Stimulated activated CD8-positive, alpha-beta memory T cell treated with anti-CD3 and anti-CD28 coated beads, Interleukin-4, amount 100 ng/mL, for 4 hours (primary cell): ENCODE measurements around the gene HAL.
A peak's percentile ranks its signal among the peaks of the same experiment; 100 is the strongest.

Source experiments
- DNase-seq, 2 donors: peaks; one replicate each; pipeline ENCODE4 v3.0.0-alpha.2; 2020; ENCODE audit warnings: low read depth in 2 of 2, low spot score in 1 of 2

Gene HAL, protein sequence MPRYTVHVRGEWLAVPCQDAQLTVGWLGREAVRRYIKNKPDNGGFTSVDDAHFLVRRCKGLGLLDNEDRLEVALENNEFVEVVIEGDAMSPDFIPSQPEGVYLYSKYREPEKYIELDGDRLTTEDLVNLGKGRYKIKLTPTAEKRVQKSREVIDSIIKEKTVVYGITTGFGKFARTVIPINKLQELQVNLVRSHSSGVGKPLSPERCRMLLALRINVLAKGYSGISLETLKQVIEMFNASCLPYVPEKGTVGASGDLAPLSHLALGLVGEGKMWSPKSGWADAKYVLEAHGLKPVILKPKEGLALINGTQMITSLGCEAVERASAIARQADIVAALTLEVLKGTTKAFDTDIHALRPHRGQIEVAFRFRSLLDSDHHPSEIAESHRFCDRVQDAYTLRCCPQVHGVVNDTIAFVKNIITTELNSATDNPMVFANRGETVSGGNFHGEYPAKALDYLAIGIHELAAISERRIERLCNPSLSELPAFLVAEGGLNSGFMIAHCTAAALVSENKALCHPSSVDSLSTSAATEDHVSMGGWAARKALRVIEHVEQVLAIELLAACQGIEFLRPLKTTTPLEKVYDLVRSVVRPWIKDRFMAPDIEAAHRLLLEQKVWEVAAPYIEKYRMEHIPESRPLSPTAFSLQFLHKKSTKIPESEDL

DNA sequence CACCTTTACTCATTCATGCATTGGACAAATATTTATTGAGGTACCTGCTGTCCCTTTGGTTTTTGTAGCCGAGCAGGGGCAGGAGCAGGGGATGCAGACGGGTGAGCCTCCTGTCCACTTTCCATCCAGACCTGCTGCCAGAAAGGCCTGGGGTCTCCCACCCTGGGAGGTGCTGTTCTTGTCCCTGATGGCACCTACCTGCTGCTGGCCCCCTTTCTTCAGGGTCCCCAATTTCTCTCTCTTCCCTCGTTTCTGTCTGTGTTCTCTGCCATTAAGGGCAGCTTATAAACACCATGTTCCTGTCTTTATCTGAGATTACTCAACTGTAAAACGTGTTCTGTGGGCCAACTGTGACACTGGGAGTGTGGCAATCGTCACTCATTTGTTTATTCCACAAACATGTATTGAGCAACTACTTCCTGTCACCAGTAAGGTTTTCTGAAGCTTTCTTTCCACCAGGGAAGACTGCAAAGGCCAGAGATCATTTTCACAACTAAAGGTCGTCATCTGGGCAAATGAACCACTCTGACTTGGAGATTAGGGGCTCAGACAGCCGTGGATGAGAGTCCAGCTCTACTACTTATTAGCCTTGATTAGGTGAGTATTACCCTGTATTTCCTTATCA lies at the start of gene HAL:
TSS of gene HAL (minus strand) at position 311 of the 625 bp plus-strand sequence. CDS start 434 bp downstream, outside the sequence.
- no peak for DNase-seq

DNA sequence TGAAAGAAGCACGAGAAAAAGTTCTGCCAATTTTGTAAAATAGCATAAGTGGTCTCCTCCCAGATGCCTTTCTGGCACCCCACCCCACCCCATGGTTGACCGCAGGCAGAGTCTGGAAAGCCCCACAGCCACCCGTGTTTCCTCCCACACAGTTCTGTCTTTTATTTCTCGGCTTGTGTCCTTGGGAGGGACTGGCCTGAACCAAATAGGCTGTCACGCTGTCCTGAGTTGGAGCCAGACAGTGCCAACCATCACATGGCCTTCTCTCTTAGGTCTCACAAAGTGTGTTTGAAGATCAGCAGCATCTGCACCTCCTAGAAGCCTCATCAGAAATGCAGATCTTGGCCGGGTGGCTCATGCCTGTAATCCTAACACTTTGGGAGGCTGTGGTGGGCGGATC lies 49.4 kb upstream of the HAL start:
- peak in 1 of 2 donors; percentile 10 for DNase-seq

DNA sequence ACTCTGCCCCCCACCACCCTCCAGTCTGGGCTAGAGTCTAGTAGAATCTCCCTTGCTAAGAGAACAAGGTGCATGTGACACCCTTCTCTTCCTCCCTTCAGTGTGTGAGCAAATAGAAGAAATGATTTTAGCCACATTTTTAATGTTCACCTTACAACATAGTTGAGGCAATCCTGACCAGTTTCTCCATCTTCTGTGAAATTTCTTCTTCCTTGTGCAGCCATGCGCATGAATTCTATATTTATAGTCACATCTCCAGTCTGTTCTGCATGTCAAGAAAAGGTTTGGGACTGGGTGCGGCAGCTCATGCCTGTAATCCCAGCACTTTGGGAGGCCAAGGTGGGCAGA lies 48.8 kb upstream of the HAL start:
- DNase-seq: no peak

DNA sequence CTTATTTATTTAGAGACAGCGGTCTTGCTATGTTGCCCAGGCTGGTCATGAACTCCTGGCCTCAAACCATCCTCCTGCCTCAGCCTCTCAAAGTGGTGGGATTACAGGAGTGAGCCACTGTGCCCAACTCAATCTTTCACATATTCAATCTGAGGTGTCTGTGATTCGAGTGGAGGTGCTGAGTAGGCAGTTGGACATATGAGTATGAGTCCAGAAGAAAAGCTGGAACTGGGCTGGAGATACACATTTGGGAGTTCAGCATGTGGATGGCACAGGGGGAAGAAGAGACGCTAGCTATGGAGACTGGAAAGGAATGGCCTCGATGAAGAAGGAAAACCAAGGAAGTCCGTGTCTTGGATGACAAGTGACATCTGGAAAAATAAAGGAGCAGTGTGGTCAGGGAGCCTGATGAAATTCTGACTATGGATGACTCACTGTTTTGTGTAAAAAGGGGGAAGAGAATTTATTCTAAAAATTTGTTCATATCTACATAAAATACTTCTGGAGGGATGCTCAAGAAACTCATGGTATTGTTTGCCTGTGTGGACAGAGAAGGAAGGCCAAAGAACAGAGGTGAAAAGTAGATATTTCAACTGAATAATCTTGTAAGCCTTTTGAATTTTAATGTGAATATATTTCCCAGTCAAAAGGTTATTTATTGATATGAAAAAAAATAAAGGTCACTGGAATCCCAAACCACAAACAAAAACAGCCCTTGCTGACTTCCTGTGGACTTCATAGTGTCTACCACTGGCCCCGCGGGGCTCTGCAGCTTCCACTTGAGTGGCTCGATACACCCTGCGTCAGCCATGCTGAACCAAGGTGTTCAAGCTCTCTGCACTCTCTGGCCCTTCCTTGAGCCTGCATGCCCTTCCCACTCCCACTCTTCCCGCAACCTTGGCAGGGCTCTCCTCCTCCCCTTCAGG lies 48.1 kb upstream of the HAL start:
- DNase-seq: no peak

DNA sequence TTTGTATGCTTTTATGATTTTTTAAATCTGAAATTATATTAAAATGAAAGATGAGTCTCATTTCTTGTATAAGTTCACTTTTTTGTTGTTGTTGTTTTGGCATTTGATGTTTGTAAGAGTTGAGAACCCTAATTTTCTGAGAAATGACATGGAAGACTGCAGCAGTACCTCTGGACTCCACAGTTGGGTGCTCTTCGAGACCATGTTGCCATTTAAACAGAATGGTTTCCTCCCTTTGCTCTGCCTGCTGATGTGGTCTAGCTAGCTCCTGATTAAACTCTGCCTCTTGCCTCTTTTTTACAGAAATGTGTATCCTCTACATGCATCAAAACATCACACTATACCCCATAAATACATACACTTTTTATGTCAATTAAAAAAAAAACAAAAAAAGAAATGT lies 45.0 kb upstream of the HAL start:
- DNase-seq: no peak

DNA sequence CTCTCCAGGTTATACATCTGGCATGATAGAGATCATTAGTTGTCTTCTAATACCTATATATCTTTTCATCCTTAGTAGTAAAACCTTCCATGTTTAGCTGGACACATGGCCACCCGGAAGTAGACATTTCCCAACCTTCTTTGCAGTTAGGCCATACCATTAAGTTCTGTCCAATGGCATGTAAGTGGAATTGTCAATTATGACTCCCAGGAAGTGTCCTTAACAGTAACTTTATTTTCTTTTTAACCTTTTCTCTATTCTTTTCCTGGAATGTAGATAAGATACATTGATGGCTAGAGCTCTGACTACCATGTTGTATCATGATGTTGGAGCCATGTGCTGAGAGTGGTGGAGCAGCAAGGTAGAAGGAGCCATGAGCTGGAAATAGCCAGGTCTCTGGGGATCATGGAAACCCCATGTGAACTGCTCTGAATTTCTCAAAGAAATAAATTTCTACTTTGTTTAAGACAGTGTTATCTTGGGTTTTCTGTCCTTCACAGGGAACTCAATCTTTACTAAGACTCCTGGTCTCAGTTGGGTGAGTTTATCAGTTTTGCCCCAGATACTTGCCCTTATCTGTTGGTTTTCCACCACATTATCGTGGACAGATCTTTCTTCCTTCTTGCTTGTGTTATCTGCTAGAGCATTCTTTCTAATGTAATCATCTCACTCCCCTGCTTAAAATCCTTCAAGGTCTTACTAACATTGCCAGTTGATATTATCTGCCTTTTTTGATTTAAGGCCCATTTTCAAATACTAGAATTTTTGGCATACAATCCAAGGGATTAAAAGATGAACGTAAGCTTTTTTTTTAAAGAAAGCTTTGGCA lies 44.4 kb upstream of the HAL start:
- DNase-seq: no peak

DNA sequence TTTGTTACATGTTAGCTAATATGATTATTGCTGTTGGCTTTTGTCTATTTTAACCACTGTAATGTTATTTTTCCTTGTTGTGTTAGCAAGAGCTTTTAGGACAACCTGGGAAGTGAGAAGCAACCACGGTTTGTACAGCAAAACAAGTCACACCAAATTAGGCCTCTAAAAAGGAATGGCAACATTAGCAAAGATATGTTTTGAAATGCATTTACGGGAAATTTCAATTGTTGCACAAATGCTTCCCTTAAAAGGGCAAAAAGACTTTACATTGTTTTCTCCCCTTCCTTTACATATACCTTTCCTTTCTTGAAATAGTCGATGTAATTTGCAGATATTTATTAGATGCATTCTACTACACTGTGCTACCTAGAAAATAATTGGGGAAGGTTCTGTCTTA lies 43.4 kb upstream of the HAL start:
- DNase-seq: no peak

DNA sequence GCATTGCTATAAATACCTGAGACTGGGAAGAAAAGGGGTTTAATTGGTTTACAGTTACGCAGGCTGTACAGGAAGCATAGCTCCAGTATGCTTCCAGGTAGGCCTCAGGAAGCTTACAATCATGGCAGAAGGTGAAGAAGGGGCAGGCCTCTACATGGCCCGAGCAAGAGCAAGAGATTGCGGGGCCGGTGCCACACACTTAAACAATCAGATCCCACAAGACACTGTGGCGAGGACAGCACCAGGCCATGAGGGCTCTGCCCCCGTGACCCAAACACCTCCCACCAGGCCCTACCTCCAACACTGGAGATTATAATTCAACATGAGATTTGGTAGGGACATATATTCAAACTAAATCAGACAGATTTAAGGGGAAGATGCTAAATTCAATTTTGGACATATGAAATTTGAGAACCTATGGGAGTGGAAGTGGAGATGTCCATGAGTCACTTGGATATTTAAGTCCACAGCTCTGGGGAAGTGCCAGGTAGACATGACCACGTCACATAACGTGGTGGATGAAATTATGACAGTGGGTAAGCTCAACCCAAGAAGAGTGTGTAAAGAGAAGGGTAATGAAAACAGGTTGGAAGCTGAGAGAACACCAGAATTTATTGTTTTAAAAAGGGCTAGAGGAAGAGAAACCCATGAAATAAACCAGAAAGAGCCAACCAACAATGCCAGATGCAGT lies 40.8 kb upstream of the HAL start:
- DNase-seq: no peak

DNA sequence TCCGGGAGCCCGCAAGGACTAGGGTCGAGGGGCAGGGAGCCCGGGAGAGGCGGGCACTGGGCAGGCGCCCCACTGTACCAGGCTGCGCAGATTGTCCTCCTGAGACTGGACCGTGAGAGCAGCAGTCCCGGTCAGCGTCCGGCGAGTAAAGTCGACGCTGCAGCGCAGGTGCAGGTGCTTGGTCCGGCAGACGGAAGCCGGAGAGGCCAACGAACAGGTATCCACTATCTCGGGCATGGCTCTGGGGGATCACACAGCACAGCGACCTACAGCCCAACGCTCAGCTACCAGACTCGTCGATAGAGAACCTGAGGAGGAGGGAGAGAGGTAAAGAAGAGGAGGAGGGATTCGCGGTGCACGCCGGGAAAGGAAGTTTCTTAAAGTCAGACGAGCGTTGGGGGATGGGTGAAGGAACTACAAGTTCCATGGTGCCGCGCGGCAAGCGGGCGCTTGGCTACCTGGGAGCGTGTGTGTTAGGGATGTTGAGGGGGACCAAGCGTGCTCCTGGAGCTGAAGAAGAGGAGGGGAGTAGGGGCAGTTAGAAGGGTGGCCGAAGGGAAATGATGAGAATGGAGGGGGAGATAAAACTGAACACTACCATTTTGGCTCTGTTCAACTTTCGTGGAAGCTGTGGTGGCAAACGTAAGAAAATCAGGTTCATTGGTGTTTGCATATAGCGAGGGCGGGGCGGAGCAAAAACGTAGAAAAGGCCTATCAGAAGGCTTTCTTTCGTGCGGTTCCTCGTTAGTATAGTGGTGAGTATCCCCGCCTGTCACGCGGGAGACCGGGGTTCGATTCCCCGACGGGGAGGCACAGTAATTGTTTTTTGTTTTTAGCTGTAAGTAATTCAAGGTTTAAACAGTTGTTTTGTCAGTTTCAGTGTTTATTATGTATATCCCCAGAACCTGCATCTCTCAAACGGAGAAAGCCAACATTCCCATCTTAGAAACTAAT lies 39.4 kb upstream of the HAL start, which contains the start of gene LTA4H:
TSS of gene LTA4H (minus strand) at position 305 of the 954 bp plus-strand sequence. CDS start at position 237, 68 bp downstream.
- DNase-seq: peak; percentile 93 to 96

DNA sequence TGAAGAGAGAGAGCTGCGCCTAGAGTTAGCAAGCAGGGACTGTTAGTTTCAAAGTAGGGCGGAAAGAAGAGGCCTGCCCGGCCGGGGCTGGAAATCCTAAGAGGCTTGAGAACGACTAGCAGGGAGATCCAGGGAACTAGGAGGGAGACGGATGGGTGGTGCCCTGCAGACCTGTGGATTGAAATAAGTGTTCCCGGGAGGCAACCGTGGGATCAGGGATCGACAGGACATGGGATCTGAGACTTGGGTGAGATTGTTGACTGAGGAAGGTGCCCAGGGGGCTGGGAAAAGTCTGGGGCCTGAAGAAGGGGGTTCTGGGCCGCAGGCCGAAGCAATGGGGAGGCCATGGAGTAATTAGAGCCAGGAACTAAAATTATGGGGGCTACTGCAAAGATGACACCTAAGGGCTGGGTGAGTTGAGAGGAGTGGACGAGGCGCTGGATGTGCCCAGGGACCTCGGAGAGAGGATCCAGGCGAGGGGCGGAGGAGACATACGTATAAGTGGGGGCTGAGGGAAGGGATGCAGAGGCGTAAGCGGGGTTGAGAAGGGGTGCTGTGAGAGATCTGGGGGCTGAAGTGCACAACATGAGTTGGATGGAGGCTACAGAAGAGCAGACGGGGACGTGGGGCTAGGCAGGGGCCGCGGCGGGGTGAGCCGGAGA lies 38.6 kb upstream of the HAL start:
- no peak for DNase-seq

DNA sequence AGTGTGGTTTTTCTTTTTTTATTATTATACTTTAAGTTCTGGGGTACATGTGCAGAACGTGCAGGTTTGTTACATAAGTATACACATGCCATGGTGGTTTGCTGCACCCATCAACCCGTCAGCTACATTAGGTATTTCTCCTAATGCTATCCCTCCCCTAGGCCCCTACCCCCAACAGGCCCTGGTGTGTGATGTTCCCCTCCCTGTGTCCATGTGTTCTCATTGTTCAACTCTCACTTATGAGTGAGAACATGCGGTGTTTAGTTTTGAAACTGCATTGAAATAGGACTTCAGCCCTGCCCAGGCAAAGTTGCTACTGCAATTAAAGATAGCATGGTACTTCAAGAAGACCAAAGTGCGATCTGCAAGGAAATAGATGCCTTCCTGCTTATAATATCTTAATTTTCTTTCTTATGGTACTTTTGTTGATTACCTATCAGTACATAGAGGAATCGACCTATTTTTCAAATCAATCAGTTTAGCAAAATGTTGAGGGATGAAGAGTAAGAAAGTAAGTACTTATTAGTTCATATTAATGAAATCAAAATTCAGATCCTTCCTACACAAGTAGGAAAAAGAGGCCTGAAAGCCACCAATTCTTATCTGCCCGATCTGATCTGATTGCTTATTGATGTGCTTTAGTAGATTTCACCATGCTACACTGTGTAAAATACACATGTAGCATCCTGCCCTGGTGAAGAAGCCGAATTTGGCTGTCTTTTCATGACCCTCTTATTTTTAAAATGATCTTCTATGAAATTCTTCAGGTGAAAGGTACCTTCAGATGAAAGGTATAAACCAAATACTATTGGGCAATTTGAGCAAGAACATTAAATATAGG lies 37.6 kb upstream of the HAL start:
- no peak for DNase-seq

DNA sequence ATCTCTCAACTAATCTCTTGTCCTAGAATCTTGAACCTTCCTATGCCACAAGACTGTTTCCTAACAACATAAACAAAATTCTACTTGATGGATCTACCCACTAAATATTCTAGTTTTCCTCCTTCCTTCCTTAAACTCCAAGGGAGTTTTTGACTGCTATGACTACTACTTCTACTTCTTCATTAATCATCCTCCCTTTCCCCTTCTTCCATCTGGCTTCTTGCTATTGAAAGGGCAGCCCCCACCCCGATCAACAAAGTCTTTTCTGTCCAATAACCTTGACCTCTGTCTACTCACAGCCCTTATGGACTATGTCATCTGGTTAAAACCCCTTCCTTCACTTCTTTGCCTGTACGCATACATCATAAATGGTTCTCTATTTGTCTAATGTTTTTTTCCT lies 33.7 kb upstream of the HAL start:
- DNase-seq: no peak

DNA sequence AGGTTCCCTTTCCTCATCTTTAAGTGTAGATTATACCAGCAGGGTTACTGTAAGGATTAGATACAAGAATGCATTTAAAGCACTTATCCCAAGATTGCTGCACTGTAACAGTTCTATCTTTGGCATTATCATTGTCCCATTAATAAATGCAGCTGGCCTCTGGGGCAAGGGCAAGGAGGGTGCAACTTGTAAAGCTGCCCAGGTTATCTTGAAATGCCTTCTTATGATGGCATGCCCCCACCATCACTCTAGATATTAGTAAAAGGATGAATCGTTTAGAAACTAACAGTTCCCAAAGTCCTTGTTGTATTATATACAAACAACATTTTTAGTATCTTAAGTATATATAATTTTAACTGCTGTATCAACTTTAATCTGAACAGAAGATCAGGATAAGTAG lies 32.4 kb upstream of the HAL start:
- no peak for DNase-seq

DNA sequence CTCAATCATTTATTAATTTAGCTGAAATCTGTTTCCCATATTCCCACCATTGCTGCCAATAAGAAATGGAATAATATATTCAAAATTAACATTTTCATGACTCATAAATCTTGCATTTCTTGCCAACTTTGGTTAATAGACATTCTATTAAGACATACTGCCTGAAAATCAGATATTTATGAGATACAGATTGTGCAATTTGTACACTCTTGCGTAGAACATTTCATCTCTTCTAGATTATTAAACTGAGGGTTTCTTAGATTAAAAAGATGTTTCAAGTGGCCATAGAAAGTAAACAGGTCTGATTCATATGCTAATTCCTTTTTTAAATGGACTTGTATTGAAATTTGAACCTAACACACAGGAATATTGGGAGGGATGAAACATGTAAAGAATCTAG lies 30.2 kb upstream of the HAL start:
- no peak for DNase-seq

DNA sequence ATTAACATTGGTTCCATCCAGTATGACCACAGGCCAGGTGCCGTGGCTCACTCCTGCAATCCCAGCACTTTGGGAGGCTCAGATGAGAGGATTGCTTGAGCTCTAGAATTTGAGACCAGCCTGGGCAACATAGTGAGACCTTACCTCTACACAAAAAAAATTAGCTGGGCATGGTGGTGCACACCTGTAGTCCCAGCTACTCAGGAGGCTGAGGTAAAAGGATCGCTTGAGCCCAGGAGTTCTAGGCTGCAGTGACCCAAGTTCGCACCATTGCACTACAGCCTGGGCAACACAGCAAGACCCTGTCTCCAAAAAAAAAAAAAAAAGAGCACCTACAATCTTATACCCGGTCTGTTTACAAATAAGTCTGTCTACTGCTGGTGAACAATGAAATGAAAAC lies 29.4 kb upstream of the HAL start:
- DNase-seq: no peak

DNA sequence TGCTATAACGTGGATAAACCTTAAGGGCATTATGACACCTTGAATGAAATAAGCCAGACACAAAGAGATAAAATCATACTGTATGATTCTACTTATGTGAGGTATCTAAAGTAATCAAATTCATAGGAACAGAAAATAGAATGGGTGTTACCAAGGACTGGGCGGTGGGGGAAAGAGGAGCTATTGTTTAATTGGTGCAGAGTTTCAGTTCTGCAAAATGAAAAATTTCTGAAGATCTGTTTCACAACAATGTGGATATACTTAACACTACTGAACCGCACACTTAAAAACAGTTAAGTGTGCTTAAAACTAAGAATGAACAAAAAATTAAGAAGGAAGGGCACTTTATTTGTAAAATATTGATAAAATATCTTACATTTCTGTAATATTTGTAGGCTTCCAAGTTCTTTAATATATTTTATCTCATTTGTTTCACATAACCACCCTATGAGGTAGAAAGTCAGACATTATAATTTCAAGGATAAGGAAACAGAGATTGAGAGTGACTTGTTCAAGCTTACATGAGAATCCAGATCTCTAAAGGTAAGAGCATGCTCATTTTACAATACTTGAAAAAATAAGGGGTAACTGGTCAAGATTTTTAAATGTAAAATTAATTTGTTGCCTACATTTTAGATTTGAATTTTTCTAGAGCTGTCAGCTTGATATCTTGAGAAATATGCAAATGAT lies 24.3 kb upstream of the HAL start:
- no peak for DNase-seq

DNA sequence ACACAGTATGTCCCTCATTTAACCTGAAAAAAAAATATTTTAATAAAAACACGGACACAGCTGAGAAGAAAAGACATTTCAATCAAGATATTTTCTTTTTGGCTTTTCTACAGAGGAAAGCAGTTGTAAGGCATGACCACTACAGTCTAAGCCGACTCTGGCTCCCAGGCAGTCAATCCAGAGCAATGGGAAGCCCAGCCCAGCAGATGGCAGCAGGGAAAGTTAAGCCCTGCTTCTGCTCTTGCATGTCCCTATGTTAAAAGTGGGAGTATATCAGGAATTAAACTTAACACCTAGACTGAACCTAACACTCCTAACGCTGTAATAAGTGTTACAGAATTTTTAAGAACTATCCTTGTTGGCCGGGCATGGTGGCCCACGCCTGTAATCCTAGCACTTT lies 19.5 kb upstream of the HAL start:
- no peak for DNase-seq
